DND-41 (cell line): ENCODE results near the gene HOXA9.
A peak's percentile ranks its signal among the peaks of the same experiment; 100 is the strongest.

Experiments
- CTCF ChIP-seq: IDR thresholded peaks from 2 replicates; pipeline ENCODE4 v1.5.1; 2012; ENCODE audit warnings: borderline replicate concordance, low read length, moderate library complexity, mild to moderate bottlenecking; ENCODE audit not compliant: poor library complexity, severe bottlenecking; ENCODE audit errors: extremely low read depth
- EZH2 ChIP-seq: IDR thresholded peaks from 3 replicates; pipeline ENCODE4 v1.6.1; 2012; ENCODE audit warnings: borderline replicate concordance, low read depth, mild to moderate bottlenecking, moderate library complexity, low read length, inconsistent platforms; ENCODE audit not compliant: severe bottlenecking

DNA sequence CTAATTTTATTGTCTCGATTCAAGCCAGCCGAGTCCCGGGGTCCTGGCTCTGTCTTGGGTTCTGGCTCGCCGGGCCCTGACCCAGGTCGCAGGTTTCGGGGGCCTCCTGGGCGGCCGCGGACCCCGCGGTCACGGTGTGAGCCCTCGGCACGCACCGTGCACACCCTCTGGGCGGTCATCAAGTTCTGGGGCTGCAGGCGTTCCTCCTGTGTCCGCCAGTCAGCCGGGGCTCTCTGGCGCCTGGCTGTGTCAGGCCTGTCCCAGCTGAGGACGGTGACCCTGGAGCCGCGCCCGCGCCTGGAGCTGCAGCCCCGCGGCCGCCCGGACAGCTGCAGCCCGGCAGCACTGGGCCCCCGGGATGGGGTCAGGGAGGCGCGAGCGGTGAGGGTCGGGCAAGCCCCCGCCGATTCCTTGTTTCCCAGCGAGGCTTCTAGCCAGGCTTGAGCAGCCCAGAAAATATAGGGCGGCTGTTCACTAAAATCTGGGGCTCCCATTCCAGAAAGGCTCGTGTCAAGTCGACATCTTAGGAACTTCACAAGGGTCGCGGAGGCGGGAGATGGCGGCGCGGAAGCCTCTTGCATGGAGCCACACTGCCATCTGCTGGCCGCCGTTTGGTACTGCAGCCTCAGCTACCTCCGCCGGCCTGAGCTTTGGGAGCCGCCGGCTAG lies 4.7 kb downstream of the HOXA9 start:
- TF ChIP-seq CTCF (peak; percentile 98), EZH2 (no peak)
